GM18505 (cell line): ENCODE data around the gene SH3RF1.

Source experiments
- ATAC-seq: cut with Tn5 transposase; IDR thresholded peaks from one replicate; pipeline ENCODE4 v1.9.1; 2021; ENCODE audit not compliant: unreplicated experiment
- POLR2A ChIP-seq: IDR thresholded peaks from 4 replicates; pipeline ENCODE4 v1.6.1; 2011; ENCODE audit warnings: borderline replicate concordance; ENCODE audit not compliant: insufficient read depth, insufficient read length; ENCODE audit errors: extremely low read depth

SH3RF1 gene

GRCh38 chr4:169253113-169253671 is 17.6 kb downstream of the SH3RF1 start:
- no peak for ATAC-seq
- no peak for TF ChIP-seq POLR2A

DNA sequence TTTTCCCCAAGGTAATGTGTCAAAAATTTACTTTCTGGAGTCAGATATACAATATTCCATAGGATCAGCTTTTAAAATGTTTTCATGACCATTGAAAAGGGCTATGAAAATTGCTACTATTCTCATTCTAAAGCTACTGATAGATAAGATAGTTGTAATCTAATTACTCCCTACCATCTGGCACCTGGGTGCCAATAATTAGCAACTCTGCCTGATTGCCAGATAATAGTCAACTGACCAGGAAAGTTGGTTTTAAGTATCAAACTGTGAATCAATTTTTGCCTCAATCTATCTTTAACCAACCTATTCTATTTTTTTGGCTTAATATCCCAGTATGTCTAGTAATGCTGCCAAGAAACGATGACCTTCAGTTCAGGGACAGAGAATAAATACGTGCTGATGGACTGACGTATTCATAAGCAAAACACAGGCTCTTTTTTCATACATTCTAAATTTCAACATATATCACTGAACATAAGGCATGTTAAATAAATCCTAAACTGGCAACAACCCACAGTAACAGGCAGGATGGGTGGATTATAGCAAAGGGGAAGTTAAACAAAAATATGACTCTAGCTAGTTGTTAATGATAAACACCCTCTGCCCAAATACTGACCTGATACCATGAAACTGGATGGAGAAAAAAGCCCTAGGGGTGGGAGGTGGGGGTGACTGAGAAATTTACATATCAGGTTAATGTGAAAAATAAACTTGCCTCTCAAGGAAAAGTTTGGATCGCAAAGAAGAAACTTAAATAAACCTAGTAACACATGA is 18.2 kb downstream of the SH3RF1 start:
- peak; percentile 56 for ATAC-seq
- TF ChIP-seq POLR2A: no peak

DNA sequence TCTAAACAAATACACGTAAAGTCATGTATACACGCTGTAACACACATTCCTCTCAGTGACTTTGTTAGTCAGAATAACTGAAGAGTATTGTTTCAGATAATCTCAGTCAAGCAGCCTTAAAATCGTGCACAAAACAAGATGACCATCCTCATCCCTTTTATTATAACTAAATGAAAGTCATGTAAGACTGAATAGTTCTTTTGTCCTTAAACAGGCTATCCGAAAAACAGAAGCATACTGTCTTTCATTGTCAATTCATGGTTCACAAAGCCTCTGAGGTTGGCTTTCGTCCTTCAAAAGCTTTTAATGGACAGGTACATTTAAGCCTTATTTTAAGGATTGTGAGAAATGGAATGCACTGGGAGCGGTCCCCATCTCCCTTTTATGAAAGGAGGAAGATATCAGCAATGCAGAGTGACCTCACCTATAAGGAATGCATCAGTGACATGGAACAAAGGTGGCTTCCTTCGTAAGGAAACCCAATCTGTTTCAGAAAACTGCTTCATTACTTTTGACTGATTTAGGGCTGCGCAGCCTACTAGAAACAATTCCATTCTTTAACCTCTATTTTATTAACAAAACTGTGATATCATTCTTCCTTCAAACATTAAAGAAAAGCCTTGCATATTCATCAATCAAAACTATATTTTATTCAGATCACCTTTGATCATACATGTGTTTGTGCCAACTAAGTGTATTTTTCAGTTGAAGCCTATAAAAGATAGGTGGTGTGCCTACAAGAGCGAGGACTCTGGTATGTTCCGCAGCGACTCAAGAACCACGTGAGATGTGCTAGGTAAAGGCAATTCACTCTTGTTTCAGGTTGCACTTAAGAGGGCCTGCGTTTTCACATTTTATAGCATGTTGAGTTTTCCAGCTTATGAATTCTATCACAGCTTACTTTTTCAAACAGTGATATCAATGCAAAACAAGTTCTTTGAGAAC is 19.2 kb downstream of the SH3RF1 start:
- TF ChIP-seq POLR2A: no peak
- no peak for ATAC-seq

- ATAC-seq: no peak
Measured at GRCh38 chr4:169250796-169251195, 20.0 kb downstream of the SH3RF1 start.

GRCh38 chr4:169249999-169250398 is 20.8 kb downstream of the SH3RF1 start:
- no peak for TF ChIP-seq POLR2A

More at GRCh38 chr4:169250796-169251195, 20.0 kb downstream of the SH3RF1 start:
- no peak for TF ChIP-seq POLR2A

DNA sequence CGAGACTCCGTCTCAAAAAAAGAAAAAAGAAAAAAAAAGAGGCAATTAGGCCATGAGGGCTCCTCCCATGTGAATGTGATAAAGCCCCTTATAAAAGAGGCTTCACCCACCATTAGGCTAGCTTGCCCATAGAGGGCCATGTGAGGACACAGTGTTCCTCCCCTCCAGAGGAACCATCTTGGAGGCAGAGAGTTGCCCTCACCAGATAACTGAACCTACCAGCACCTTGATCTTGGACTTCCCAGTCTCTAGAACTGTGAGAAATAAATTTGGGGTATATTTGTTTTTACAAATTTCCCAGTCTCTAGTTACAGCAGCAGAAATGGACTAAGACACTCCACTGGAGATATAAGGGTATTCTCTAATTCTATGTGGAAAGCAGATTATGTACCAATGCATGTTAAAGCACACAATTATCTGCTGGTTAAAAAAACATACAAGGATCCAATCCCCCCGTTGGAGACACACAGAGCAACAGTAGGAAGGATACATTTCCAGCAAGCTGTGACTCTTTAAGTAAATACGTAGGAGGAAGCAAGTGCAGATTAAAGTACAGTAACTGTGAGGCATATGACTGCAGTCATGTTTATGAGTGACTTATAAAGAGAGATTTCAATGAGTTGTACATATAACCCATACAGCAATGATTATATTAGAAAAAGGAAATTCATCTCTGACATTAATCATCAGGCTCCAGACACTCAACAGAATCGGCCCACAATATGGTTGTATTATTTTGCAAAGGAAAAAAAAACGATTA is 21.4 kb downstream of the SH3RF1 start:
- peak; percentile 44 for ATAC-seq
- no peak for TF ChIP-seq POLR2A

More at GRCh38 chr4:169249999-169250398, 20.8 kb downstream of the SH3RF1 start:
- ATAC-seq: no peak

- no peak for TF ChIP-seq POLR2A
- no peak for ATAC-seq
Measured at GRCh38 chr4:169248645-169249044, 22.1 kb downstream of the SH3RF1 start.

DNA sequence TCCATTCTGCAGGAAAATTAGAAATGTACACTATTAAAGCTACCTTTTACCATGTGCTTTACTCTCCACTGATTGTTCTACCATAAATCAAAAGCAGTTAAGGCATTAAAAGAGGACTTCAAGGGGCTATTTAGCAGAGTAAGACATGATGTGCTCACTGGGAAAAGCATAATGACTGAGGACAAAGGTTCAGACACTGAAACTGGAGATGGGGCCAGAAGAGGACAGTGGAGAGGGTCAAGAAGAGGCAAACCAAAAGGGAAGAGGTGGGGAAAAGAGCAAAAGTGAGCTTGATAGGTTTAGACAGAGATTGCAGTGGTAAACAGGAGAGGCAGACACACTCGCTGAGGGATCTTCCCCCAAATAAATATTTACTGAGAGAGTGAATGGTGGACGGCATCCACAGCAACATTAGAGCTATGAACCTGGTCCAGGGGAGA is 23.8 kb downstream of the SH3RF1 start:
- no peak for ATAC-seq
- TF ChIP-seq POLR2A: no peak

DNA sequence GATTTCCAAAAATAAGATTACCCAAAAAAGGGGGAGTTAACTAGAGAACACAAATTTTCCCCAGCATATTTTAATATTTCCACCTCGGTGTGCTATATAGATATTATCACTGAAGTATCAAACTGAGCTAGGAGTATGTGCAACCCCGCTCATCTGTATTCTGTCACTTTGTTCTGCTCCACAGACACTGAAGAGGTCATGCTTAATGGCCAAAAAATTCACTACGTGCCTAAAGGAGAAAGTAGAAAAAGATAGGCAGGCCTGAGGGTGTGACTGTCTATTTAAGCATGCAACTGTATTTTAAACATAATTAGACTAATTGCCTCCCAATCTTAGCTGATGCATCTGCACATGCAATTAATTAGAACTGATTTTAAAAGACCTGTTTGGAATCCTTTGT is 24.5 kb downstream of the SH3RF1 start:
- TF ChIP-seq POLR2A: no peak
- no peak for ATAC-seq

- no peak for ATAC-seq
- TF ChIP-seq POLR2A: no peak
Measured at GRCh38 chr4:169245061-169245460, 25.7 kb downstream of the SH3RF1 start.

GRCh38 chr4:169243825-169244609 is 26.7 kb downstream of the SH3RF1 start:
- no peak for TF ChIP-seq POLR2A
- no peak for ATAC-seq

DNA sequence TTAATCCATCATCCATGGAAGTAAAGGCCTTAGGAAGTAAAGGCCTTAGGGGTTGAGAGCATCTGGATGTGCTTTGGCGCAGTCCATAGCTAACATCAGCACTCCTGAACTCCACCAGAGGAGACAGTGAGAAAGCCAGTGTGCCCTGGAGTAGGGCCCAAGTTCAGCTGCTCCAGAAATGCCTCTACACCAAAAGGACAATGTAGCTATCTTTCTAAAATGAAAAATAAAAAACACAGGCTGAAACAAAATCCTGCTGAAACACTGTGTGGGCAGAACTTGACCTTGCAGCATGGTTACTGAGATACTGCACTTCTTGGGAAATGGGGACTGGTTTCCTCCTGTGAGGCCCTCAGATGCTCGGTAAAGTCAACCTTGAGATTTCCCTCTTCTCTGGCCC is 29.3 kb downstream of the SH3RF1 start:
- no peak for ATAC-seq
- TF ChIP-seq POLR2A: no peak
